ENCODE measurements around the gene ARHGEF7. TPM values are rescaled to one million over a fixed set of nuclear protein-coding genes. Genes with fewer than 3 reads are reported as not detected.

Gene ARHGEF7
- total RNA-seq, 2 donors from 2014 or later, result 61.7 to 76.0 TPM

DNA sequence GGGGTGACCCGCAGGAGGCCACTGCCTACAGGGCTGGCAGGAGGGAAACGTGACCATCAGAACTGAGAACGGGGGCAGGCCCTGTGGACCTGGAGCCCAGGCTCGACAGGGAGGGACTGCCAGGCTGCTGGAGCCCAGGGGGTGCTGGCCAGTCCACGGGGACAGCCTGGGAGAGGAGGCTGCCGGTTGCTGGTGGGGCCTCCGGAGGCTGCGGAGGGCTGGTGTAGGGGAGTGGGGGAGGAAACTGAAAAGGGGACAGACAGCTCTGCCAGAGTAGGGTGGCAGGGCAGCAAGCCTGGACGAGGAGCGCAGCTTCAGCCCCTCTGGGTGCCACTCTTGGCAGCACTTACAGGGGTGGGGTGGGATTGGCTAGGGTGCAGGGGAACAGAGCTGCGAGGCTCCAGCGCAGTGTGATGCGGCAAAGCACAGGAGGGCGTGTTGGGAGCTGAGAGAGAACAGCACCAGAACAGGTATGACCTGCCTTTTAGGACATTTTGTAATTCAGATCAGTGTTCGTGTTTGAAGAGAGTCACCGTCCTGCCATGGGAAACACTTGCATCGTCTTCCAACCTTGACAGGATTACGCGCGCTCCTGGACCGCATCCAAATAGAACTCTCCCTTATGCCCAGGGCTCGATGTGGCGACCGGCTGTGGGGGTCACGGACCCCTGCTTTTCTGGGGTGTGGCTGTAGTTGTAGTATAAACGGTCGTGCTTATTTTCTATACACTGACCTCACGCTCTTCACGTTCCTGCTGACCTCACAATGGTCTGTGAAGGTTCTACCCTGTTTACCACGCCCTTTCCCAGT, 19.9 kb upstream of the ARHGEF7 start:
- intact Hi-C loops (cut with DNase I), result no loop called here
- no peak for DNase-seq (ENCODE audit: low spot score)

DNA sequence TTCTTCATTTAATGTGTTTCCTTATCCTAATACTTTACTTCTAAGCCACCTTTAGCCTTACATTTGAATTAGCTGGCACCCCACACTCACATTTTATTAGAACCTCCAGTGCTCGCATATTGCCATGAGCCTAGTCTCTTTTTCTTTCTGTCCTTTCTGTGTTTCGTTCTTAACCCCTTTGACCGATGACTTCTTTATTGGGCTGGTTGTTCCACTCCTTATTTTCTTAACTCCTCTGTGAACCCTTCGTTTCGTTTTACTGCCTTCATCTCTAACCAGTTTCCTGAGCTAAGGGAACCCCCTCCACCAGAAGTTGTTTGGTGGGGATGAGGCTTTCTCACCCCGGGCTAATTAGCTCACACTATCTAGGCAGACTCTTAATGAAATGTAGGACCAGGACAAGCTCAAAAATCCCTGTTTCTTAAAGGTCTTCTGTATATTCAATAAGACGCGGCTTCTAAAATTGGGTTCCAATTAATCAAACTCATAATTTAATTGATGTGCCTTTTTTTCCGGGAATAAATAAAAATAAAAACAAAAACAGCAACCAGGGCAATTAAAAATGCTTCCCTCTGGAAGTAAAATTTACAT, 19.1 kb upstream of the ARHGEF7 start:
- intact Hi-C loops (cut with DNase I), result no loop called here
- DNase-seq (ENCODE audit: low spot score), result no peak

DNA sequence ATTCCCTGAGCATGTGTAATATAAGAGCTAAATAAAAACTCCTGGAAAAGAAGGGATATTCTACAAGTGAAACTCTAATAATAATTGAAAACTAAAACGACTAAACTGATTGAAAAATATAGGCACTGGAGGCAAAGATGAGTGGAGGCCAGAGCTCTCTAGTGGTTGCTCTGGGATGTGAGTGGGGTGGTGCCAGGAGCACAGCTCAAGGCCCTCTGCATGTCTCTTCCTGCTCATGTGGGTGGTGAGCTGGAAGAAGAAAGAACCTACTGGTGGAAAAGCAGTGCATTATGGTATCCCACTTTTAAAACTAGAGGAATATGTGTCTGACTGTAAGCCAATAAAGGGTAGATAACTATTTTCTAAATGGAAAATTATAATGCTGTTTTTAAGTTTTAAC, 15.8 kb upstream of the ARHGEF7 start:
- DNase-seq (ENCODE audit: low spot score), result no peak
- intact Hi-C loops (cut with DNase I), result no loop called here

DNA sequence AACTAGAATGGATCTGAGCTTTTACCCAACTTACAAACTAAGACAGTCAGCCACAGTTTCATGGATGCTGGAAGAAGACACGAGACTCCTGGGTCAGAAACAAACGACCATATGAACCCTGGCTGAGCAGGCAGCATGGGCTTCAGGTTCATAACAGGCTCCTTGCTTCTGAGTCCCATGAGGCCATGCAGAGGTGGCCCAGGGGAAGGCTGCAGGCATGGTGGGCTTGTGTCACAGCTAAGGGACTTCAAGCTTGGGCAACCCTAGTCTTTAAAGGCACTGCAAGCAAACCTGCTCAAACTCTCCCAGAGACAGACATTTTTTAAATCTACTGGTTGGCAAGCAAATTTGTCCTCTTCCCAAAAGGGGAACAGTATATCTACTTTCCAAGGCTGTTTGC, 5.1 kb upstream of the ARHGEF7 start:
- intact Hi-C loops (cut with DNase I), result loop anchor here in 1 of 2 donors (10.0 kb wide), 1 partner anchor 45 kb away; no protein-coding TSS in a partner anchor
- DNase-seq (ENCODE audit: low spot score), result peak; percentile 55

DNA sequence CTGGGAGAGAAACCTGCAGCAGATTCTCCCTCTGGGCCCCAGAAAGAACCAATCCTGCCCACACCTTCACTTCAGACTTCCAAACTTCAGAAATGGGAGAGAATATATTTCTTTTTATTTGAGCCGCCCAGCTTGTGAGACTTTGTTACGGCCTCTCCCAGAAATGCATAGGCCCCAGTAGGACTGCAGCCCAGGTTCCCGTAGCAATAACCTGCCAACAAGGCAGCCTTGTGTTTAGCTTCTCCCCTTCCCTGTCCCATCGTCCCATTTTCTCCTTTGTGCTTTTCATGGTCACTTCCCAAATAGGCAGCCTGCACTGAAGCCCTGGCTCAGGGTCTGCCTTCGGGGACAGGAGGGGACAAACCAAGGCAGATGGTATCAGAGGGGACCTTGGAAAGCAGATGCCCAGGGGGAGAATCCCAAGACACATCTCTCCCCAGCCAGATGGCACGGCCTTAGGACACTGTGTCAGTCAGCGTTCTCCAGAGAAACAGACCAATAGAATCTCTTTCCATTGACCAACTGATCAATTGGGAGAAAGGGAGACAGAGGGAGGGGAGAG, 3.7 kb upstream of the ARHGEF7 start:
- DNase-seq (ENCODE audit: low spot score), result peak; percentile 70

DNA sequence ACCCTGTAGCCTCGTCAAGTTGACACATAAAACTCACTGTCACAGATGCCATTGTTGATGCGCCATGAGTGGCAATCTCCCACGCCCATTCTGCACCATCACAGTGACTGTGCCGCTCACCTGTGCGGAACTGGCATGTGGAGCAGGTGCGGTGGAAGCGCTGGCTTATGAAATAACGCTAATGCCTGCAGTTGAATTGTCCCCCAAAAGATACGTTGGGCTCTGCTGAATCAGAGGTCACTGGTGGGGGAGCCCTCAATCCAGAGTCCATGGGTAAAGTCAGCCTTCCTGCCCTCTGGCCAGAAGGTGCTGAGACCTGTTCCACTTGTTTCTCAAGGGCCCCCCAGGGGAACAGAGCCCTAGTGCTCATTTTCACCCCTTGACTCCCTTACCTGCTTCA, 2.9 kb upstream of the ARHGEF7 start:
- intact Hi-C loops (cut with DNase I), result loop anchor here in 1 of 2 donors (10.0 kb wide), 1 partner anchor 47 kb away; no protein-coding TSS in a partner anchor
- peak; percentile 59 for DNase-seq (ENCODE audit: low spot score)

More for the DNA sequence above, 3.7 kb upstream of the ARHGEF7 start:
- intact Hi-C loops (cut with DNase I), result loop anchor here in 1 of 2 donors (10.0 kb wide), 1 partner anchor 47 kb away; no protein-coding TSS in a partner anchor

DNA sequence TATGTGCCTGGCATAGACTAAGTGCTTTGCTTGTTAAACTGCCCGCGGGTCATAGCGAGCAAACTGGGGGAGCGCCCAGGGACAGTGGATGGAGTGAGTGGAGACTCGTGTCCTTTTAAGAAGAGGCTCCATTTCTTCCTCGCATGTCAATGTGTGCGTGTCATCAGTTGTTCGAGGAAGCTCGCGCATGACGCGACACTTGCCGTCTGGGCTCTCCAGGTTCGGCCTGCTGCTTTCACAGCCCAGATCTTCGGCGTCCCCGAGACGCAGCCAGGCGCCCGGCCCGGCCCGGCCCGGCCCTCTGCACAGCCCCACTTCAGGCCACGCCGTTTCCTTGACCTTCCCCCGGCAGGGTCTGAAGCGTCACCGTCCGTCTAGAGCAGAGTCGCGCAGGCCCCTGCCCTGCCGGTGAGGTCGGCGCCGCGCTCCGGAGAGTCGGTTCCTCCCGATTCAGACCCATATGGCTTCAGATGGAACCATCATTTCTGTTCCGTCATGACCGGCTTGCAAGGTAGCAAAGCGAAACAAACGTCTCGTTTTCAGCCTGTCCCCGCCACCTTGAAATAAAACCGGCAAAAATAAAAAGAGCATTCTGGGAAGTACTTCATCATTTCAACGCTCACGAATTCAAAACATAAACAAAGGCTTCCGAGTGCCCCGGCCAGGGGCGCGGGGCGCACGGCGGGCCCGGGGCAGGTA, 599 bp upstream of the ARHGEF7 start:
- intact Hi-C loops (cut with DNase I), result loop anchor here in 1 of 2 donors (10.0 kb wide), 1 partner anchor 50 kb away; no protein-coding TSS in a partner anchor
- peak; percentile 87 for DNase-seq (ENCODE audit: low spot score)

DNA sequence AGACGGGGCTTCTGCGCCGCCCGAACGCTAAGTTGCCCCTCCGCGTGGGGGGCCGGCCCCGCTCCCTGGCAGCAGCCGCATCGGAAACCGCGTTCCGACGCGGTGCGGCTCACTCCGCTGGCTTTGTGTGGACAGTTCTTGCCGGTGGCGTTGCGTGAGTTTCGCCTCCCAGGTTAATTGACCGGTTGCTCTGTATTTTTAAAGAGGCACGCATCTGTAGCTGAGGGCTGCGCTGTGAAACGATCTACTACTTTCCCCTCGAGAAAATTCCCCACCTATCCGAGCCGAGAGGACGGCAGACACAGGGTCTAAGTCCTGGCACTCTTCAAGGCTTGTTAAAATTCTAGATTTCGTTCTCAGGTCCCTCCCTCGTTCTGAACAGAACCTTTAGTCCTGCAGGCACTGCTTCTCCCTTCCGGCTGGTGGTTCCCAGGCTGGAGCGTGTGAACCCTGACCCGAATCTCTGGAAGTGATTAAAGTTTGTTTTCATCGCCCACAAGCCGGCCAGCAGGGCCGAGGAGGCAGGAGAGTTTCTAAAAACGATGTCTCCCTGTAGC, 933 bp downstream of the ARHGEF7 start:
- peak; percentile 78 for DNase-seq (ENCODE audit: low spot score)
- intact Hi-C loops (cut with DNase I), result loop anchor here in 1 of 2 donors (10.0 kb wide), 1 partner anchor 51 kb away; no protein-coding TSS in a partner anchor

DNA sequence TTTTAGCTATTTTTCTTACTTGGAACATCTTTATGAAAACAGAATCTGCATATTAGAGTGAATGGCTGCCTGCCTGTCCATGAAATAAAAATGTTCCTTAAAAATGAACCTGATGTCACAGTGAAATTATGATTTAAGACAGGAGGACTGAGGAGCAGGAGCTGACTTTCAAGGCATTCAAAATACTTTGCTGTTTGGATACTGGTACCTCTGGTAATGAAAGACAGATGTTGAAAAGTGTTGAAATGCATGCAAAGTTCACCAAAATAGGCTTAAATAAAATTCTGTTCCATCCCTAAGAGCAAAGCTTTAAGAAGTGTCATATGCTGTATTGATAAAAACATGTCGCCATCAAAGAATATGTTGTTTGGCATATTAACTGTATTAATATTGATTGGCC, 1.7 kb downstream of the ARHGEF7 start:
- no peak for DNase-seq (ENCODE audit: low spot score)
- intact Hi-C loops (cut with DNase I), result loop anchor here in 1 of 2 donors (10.0 kb wide), 1 partner anchor 52 kb away; no protein-coding TSS in a partner anchor

DNA sequence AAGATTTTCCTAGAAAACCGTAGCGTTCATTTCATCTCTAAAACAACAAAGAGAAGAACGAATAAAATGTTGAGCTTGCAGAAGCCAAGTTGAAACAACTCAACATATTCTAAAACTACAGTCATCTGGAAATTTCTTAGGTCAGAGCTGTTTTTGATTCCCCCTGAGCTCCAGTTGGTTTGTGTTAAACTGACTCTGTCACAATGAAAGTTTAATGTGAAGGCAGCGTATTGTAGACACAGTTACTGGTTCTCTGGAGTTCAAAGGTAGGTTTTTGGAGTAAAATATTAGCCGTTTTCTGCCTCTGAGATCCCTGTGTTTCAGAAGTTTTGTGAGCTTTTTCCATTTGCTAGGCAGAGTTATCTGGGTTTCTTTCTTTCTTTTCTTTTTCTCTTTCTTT, 2.2 kb downstream of the ARHGEF7 start:
- intact Hi-C loops (cut with DNase I), result loop anchor here in 1 of 2 donors (10.0 kb wide), 1 partner anchor 52 kb away; no protein-coding TSS in a partner anchor
- no peak for DNase-seq (ENCODE audit: low spot score)

DNA sequence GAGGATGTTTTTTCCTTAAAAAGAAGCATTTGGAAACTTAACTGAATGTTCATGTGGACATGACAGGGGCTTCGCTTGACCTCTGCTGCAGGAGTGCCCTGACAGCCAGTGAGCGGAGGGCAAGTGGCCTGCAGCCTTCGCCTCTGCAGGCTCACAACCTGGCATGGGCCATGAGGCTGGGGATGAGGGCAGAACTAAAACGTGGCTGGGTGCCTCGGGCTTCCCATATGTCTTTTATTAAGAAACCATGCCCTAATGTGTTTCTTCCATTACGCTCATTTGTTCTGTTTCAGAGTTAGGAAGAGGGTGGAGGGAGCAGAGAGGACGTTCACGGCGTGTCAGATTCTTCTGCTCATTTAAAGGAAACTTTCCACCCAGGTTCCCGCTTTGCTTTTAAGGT, 2.9 kb downstream of the ARHGEF7 start:
- intact Hi-C loops (cut with DNase I), result loop anchor here in 1 of 2 donors (10.0 kb wide), 1 partner anchor 53 kb away; no protein-coding TSS in a partner anchor
- no peak for DNase-seq (ENCODE audit: low spot score)

DNA sequence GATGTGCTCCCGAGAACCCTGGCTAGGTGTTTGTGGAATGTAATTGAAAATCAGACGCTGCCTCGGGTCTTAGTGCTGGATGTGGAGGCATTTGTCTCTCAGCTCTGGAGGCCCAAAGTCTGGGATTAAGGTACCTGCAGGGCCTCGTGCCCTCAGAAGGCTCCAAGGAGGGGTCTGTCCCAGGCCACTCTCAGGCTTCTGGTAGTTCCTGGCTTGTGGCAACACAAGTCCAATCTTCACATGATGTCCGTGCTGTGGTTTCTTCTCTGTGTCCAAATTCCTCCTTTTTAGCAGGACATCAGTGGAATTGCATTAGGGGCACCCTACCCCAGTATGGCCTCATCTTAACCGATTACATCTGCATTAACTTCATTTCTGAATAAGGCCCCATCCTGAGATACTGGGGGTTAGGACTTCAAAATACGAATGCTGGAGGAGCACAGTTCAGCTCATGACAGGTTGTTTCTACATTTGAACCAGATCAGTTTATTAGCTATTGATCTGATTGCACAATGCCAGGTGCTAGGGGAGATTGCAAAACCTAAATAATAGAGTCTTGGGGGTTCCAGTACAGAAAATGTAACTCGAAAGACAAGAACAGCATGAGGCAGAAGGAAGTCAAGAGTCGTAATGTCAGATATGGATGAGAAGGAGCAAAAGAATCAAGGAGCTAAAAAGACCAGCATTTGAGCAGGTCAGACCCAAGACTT, 3.9 kb downstream of the ARHGEF7 start:
- DNase-seq (ENCODE audit: low spot score), result no peak
- intact Hi-C loops (cut with DNase I), result loop anchor here in 1 of 2 donors (10.0 kb wide), 1 partner anchor 54 kb away; no protein-coding TSS in a partner anchor

DNA sequence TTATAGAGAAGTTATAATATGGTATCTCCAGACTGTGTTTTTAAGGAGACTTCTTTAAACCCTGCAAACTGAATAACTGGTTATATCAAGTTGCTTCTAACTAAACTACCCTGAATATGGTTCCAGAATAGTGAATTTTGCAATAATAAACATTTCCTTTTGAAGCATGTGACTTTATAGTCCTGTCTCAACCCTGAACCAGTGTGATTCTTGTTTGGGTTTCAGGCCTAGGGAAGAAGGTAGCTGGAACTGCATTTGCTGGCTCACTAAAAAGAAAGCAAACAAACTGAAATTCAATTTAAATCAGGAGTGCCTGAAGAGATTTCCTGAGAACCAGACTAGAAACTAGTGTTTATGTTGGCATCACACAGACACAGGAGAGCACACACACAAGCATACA, 4.9 kb downstream of the ARHGEF7 start:
- intact Hi-C loops (cut with DNase I), result loop anchor here in 1 of 2 donors (10.0 kb wide), 1 partner anchor 55 kb away; no protein-coding TSS in a partner anchor
- no peak for DNase-seq (ENCODE audit: low spot score)

DNA sequence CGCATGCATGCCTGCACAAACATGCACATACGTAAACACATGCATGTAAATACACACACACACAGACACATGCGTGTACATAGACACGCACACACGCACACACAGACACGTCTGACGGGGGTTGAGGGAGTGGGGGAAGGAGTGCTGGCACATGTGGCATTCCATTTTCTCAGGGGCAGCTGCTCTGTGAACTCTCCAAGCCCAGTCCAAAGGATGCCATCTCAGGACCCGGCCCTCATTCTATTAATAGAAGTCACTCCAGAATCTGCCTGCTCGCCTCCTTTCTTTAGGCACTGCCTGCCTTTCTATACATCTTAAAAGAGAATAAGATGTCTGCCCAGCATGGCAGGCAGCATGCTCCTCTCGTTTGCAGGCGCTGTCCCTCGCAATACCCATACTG, 5.3 kb downstream of the ARHGEF7 start:
- peak; percentile 58 for DNase-seq (ENCODE audit: low spot score)
- intact Hi-C loops (cut with DNase I), result no loop called here

DNA sequence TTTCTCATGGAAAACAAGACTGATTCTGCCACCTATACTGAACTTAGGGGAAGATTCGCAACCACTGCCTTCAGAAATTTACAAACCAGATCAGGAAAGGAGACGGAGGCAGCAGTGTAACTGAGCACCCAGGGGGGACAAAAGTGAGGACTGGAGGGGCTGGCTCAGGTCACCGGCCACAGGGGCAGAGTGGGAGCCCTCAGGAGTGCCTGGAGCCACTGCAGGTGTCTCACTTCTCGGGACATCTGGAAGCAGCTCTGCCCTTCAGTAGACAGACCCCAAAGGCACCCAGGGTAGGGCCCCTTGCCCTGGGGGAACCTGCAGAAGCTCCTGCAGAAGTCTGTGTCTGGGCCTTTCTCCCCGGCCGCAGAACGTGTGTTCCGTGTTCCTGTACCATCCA, 5.8 kb downstream of the ARHGEF7 start:
- DNase-seq (ENCODE audit: low spot score), result peak; percentile 70

DNA sequence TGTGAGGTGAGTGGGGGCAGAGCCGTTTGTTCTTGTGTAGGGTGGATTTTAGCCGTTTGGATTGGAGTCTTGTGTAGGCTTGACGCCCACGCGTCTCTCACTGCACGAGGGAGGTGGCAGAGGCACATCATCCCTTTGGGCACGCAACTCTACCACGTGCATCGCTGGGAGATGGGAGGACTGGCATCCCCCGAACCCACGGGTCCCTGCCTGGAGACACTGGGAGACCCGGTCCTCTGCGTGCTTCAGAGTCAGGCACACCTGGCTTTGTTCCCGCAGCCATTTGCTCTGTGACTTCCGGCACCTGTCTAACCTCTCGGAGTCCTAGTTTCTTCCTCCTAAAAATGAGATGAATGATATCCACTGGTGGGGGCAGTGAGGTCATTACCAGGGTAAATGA, 6.4 kb downstream of the ARHGEF7 start:
- intact Hi-C loops (cut with DNase I), result no loop called here
- no peak for DNase-seq (ENCODE audit: low spot score)

More for the DNA sequence above, 5.8 kb downstream of the ARHGEF7 start:
- intact Hi-C loops (cut with DNase I), result no loop called here

DNA sequence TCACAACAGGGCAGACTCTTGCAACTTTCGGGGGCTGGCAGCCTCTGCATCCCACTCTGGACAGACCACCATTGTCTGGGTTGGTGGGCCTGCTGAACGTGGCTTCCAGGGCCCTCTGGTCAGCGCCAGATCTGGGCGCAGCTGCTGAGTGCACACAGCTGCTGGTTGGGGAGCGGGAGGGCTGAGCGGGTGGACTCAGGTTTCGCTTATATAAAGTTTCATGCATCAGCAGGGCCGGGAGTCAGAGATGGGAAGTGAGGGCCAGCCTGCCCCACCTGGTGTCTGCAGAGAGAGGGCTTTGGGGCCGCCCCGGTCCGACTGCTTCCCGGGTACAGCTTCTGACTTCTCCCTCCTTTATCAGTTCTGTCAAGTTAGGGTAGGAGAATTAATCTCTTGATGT, 6.9 kb downstream of the ARHGEF7 start:
- DNase-seq (ENCODE audit: low spot score), result no peak

DNA sequence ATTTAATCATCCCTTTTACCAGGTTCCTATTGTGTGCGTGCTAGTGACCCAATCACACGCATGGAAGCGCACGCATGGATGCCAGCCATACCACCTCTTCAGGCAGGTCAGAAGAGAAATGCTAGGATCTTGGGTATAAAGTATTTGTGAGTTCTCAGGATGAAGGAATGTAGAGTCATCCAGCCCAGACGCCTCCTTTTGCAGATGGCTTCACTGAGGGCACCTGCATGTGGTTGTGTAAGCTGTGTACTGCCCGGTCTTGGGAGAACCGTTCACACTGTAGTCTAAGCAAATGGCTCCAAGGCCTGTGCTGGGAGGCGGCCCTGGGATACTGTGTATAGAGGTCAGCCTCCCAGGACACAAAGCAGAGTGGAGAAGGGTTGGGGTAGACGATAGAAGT, 7.5 kb downstream of the ARHGEF7 start:
- intact Hi-C loops (cut with DNase I), result no loop called here
- DNase-seq (ENCODE audit: low spot score), result no peak

More for the DNA sequence above, 6.9 kb downstream of the ARHGEF7 start:
- intact Hi-C loops (cut with DNase I), result no loop called here

Measured in posterior vena cava (tissue), 2 donors.